ENCODE data around the gene POC1B.

Gene POC1B

GRCh38 chr12:89539426-89540223 lies 13.8 kb upstream of the POC1B start:
- no peak for DNase-seq (ENCODE audit: low read depth)

GRCh38 chr12:89538897-89539296 lies 13.1 kb upstream of the POC1B start:
- no peak for DNase-seq (ENCODE audit: low read depth)

DNA sequence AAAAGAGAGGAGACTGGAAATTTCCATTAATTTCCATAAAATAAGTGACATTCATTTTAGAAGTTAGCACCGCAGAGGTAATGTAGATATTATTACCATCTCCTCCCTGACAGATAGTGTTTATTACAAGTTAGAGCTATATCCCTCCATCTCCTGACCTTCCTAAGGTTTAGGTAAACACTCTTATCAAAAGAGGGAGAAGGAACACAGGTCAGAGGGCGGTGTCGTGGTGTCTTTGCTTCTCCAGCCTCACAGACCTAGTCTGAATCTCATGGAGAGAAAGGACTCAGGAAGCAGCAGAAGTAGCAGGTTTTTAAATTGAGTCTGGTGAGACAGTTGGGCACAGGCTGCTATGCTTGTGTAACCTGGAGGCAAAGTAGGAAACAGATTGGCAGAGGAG lies 11.5 kb upstream of the POC1B start:
- no peak for DNase-seq (ENCODE audit: low read depth)

DNA sequence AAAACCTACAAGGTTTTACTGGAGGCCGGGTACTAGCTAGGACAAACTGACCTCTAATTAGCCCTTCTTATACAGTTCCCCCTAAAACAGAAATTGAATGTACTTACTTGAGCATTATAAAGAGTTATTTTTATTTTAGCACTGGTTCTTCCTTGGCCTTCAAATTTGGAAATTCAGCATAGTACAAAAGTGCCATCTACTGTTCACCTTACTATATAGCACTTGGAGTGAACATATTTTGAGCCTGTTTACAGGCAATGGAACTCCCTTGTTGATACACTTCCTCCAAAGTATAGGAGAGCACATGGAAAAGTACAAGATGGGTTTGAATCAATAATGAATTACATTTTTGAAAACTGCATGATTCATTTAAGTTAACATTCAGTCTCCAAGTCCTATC lies 3.9 kb upstream of the POC1B start:
- peak; percentile 53 for DNase-seq (ENCODE audit: low read depth)

DNA sequence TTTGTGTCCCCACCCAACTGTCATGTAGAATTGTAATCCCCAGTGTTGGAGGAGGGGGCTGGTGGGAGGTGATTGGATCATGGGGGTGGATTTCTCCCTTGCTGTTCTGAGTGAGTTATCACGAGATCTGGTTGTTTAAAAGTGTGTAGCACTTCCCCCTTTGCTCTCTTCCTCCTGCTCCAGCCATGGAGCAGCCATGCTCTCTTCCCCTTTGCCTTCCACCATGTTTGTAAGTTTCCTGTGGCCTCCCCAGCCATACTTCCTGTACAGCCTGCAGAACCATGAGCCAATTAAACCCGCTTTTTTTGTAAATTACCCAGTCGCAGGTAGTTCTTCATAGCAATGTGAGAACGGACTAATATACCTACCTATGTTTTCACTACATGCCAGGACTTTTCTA lies 2.6 kb upstream of the POC1B start:
- DNase-seq (ENCODE audit: low read depth) = no peak

DNA sequence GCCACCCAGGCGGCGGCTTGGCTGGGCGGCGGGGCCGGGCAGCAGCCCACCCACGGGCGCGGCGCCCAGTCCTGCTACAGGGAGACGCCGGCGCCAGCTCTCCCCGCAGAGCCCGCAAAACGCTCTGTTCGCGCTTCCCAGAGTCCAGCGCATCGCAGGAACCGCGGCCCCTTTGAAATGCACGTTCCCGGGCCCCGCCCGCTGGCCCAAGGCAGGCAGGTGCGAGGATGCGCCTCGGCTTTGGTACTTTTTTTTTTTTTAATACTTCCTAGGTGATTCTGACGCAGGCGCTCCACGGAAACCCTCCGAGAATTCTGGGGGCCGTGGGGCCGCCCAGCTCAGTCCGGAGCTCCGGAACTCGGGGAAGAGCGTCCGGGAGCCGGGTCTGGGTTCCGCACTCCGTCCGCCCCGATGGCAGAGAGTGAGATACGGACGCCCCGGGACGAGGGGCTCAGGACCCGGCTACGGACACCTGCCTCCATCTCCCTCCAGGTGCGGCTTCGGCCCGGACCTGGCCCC lies 483 bp downstream of the POC1B start:
- peak; percentile 24 for DNase-seq (ENCODE audit: low read depth)

DNA sequence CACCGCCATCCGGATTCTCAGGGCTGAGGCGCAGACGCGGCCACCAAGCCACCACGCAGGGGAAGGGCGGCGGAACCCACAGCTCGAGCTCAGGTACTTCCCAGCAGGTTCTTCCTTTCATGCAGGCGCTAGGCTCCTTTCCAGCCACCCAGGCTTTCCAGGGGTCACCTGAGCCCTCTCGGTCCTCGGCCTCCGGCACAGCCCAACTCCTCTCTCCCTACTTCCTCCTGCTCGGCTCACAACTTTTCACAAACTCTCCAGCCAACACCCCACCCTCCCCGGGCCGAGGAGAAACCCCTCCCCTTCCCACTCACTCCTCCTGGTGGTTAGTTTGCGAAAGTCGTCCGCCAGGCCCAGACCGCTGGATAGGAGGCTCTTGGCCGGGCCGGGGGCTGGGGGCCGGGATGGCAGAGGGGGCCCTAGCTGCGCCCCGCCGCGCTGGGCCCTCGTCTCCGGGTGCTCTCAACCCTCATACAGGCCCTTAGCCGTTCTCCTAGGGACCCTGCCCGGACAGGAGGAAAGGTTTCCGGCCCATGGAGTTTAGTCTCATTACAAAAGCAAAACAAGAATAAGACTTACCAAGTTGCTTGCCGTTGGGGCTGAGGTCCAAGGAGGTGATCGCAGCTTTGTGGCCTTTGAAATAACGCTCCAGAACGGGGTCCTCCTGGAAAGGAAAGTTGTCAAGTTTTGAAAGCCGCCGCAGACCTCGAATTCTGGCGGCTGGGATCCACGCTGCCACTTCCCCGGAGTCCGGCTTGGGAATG lies 1.1 kb downstream of the POC1B start, which contains the start of gene GALNT4:
Gene GALNT4 (minus strand): TSS at position 256 of the 764 bp plus-strand sequence. CDS start 247 bp downstream, at position 9.
- DNase-seq (ENCODE audit: low read depth) = peak; percentile 80

DNA sequence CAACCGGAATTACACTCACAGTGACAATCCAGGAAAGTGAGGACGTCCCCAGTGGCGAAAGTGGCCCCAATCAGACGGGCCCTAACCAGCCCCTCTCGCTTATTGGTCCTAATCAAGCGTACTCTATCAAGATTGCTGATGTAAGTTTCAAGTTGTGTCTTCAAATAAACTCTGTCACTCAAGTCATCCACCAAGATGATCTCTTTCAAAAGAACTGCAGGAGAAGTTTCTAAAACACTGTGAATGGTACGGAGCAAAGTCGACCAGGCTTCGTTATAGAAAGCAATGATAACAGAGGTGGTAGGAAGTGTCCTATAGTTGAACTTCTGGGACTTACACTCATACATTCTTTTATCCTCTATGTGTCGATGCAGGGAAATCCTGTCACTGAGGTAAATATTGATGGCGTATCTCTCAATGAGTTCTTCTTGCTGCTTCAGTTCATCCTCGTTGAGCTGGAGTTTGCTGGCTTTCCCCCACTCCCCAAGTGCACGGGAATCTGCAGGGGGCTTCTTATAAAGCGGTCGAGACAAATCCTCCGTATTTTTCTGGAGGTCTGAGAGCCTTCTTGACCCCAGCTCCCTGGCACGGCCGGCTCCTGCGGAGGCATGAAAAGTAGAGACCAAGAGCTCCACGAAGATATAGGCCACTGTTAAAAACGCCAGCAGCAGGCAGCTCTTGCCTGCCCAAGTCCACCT lies 1.9 kb downstream of the POC1B start:
- no peak for DNase-seq (ENCODE audit: low read depth)

GRCh38 chr12:89523393-89523792 lies 2.5 kb downstream of the POC1B start:
- no peak for DNase-seq (ENCODE audit: low read depth)

DNA sequence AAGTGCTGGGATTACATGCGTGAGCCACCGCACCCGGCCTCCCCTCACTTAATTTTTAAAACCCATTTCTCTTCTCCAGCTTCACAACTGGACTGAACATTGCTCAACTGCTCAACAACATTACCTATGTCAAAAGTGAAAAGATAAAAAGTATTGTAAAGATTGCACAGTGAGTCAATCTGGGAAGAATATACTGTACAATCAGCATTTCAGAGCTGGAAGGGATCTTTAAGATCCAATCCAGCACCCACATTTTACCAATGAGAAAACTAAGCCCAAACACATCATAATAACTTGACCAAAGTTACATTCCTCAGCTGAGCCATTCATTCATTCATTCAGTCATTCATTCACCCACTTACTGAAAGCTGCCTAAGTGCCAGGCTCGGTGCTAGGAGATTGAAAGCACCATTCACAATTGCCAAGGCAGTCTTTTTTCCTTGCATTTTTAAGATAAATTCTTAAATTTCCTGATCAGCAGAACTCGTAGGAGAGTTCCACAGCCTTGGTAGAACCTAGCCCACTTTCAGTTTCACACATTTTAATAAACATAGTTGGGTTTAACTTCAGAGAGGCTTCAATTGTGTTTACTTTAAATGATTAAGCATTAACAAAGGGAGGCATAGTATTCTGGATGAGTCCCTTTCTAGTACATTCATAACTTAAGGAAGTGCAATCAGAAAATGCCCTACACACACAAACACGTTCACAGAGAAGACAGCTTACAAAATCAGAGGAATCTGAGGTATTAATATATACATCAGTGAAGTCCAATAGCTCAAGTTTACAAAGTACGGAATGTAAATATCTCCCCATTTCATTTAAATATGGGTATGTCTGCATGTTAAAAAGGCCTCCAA lies 4.3 kb downstream of the POC1B start:
- no peak for DNase-seq (ENCODE audit: low read depth)

DNA sequence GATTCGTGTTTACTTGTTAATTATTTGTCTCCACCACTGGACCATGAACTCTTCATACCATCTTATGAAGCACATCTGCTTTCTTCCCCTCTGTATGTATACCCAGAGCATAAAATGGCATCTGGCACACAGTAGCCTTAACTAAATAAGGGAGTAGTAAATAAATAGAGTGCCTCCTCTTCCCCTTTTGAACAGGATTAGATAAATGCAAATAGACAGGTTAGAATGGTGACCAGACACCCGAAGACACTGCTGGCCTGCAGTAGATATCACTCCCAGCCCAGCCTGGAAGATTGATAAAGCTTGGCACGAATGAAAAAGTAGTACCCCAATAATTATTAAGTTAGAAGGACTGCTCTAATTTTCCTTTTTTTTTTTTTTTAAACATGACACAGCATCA lies 8.1 kb downstream of the POC1B start:
- DNase-seq (ENCODE audit: low read depth) = no peak

DNA sequence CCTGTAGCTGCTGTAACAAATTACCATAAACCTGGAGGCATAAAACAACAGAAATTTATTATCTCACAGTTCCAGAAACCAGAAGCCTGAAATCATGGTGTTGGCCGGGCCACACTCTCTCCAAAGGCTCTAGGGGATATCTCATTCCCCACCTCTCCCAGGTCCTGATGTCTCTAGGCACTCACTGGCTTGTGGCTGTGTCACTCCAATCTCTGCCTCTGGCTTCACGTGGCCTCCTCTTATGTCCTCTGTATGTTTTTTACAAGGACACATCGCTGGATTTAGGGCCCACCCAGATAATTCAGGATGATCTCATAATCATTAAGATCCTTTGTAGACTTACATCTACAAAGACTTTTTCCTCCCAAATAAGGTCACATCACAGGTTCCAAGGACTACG lies 9.2 kb downstream of the POC1B start:
- DNase-seq (ENCODE audit: low read depth) = no peak

DNA sequence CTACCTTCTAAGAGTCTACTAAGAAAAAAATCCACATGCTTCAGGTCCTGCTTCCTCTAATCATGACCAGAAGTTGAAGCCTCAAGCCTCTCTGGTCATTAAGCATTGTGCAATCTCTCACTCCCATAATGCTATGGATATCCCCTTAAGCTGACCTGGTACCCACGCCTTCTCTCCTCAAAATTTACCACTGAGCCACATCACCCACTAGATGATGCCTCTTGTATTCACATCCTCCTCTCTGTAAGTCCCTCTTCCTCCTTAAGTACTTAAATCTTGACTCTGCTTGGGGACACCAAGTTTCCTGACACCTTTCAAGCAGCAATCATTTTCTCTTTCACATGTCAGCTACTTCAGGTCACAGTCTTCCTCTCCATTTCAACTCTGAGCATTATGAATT lies 11.1 kb downstream of the POC1B start:
- no peak for DNase-seq (ENCODE audit: low read depth)

DNA sequence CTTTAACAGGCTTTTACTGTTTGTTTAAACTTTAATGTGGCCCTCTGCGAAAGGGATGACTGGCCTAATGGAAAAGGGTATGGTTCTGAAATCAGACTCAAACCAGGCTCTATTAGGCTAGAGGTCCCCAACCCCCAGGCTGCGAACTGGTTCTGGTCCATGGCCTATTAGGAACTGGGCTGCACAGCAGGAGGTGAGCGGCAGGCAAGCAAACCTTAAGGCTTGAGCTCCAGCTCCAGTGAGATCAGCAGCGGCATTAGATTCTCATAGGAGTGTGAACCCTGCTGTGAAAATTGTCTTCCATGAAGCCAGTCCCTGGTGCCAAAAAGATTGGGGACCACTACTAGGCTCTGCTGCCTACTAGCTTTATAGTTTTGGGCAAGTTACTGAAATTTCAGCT lies 12.3 kb downstream of the POC1B start:
- DNase-seq (ENCODE audit: low read depth) = no peak

DNA sequence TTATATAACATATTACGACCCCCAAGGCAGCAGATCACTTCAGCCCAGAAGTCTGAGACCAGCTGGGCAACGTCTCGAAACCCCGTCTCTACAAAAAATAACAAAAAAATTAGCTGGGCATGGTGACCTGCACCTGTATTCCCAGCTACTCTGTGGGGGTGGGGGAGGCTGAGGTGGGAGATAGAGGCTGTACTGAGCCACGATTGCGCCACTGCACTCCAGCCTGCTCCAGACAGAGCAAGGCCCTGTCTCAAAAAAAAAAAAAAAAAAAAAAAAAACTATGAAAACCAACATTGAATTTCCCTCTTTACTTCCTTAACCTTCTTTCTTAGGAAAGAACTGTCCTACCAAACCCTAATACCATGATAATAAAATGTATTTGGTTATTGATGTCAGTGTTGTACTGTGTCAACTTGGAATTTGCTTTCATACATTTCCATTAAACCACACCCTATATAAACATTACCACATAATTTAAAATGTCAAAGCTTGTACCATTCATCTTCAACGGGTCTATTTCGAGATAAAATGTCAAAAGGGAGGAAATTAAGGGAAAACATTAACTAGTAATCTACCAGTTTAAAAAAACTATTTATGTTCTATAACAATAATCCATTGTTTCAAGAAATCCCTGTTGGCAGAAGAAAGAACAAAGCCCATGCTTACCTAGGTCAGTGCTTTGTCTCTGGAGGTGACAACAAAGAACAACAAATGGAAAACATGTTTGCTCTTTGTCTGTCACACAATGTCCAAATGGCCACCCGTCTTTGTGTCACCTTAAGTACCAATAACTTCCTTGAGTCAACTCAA lies 18.6 kb downstream of the POC1B start:
- peak; percentile 27 for DNase-seq (ENCODE audit: low read depth)

- DNase-seq (ENCODE audit: low read depth) = no peak
Measured at GRCh38 chr12:89506050-89506449, 19.8 kb downstream of the POC1B start.

DNA sequence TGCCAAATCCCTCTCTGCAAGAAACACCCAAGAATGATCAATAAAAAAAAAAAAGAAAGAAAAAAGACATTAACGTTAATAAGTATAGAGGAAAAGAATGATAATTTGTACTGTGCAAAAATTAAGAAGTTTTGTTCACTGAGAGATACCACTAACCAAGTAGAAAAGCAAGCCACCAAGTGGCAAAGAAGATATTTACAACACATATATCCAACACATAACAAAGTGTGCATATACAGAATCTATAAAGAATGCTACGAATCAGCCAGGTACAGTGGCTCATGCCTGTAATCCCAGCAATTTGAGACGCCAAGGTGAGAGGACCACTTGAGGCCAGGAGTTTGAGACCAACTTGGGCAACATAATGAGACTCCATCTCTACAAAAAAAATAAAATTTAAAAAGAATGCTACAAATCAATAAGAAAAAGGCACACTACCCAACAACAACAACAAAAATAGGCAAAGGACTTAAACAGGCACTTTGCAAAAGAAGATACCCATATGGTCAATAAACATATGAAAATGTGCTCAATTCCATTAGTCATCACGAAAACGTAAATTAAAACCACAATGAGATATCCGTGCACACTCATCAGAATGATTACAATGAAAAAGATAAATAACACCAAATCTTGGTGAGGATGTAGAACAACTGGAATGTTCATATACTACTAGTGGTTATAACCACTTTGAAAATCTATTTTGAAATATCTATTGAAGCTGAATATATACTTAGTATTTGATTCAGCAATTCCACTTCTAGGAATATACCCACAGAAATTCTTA lies 21.1 kb downstream of the POC1B start:
- peak; percentile 61 for DNase-seq (ENCODE audit: low read depth)

- DNase-seq (ENCODE audit: low read depth) = no peak
Measured at GRCh38 chr12:89501793-89502192, 24.1 kb downstream of the POC1B start.

DNA sequence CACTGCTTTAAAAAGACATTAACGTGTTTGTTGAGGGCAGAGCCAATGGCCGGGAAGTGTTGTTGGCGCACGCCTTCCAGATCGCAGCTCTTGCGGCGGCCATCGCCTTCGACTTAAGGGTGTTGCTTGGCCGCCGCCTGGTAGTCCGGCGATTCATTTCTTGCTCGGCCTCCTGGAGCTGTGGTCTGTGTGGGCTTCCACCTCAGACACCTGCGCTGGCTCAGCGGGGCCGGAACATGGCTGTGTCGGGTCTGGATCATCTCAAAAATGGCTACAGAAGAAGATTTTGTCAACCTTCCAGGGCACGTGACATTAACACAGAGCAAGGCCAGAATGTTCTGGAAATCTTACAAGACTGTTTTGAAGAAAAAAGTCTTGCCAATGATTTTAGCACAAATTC lies 26.0 kb downstream of the POC1B start:
- DNase-seq (ENCODE audit: low read depth) = no peak

DNA sequence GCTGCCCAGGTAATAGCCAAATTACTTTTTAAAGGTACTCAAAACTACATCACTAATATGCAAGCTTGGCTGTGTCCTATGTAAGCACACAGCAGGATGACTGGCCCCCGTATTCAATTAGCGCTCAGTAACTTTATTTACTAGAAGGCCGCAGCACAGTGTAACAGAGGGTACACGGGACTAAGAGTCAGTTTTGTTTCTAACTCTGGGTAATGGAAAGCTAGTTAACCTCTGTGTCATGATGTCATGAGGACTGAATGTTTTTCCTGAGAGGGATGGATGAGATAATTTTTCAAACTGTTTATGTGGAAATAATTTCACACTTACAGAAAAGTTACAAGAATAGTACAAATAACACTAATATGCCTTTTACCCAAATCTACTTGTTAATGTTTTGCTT lies 28.4 kb downstream of the POC1B start:
- peak; percentile 41 for DNase-seq (ENCODE audit: low read depth)

Measured in amniotic epithelial cell (primary cell).